Erythroblast (primary cell): ENCODE data around the gene GNAL.

Experiments used
- GATA1 ChIP-seq: IDR thresholded peaks from 2 replicates; pipeline ENCODE4 v1.6.1; 2011; ENCODE audit warnings: low read depth, mild to moderate bottlenecking, control low read depth, low read length, moderate library complexity
- POLR2A ChIP-seq: IDR thresholded peaks from 2 replicates; pipeline ENCODE4 v1.6.1; 2011; ENCODE audit warnings: mild to moderate bottlenecking, low read length

DNA sequence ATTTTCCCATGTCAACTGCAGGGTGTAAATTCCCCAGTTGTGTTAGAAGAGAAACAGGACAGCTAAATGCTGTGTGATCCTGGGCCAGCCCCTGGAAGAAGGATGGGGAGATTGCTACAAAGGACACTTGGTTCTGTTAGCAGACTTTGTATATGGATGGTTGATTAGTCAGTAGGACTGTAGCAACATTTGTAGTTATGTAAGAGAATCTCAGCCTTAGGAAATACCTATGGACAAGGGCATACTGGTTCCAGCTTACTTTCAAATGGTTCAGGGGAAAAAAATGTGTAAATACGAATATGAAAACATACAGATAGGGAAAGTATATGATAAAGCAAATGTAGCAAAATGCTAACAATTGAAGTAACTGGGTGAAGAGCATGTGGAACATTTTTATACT is 47.6 kb downstream of the GNAL start:
- no peak for TF ChIP-seq POLR2A
- TF ChIP-seq GATA1, result no peak
